Measurements from ENCODE around the gene SLC13A5.
"Not testable (repeated sequence)": the region's sequence is repeated elsewhere in the genome, so short reads cannot be mapped to it uniquely, and the experiment has no call there.

SLC13A5 gene

GRCh38 chr17:6657633-6658287 lies 55.4 kb downstream of the SLC13A5 start:
- no peaks in the 10 kb centered on the region for H3K9me3 ChIP-seq (ENCODE audit: control insufficient read depth in 2 of 2, low read length in 2 of 2)
- no peak overlapping the region for H3K9ac ChIP-seq (ENCODE audit: low read depth in 1 of 2, low read length in 2 of 2)
- H3K27me3 ChIP-seq (ENCODE audit: control insufficient read depth in 2 of 2, insufficient read depth in 2 of 2, low read length in 2 of 2), result peaks cover 6 to 7% of the 10 kb centered on the region in 2 donors
- H3K4me3 ChIP-seq (ENCODE audit: low read length in 2 of 2), result peak overlapping the region; percentile 10 to 42
- peaks cover 6 to 7% of the 10 kb centered on the region in 2 donors for H3K4me1 ChIP-seq (ENCODE audit: control insufficient read depth in 2 of 2, insufficient read depth in 2 of 2, low read length in 2 of 2)
- no peak overlapping the region for H3K27ac ChIP-seq (ENCODE audit: low read depth in 2 of 2, low read length in 2 of 2)
- no peaks in the 10 kb centered on the region for H3K36me3 ChIP-seq (ENCODE audit: control insufficient read depth in 2 of 2, insufficient read depth in 2 of 2, low read length in 2 of 2)

DNA sequence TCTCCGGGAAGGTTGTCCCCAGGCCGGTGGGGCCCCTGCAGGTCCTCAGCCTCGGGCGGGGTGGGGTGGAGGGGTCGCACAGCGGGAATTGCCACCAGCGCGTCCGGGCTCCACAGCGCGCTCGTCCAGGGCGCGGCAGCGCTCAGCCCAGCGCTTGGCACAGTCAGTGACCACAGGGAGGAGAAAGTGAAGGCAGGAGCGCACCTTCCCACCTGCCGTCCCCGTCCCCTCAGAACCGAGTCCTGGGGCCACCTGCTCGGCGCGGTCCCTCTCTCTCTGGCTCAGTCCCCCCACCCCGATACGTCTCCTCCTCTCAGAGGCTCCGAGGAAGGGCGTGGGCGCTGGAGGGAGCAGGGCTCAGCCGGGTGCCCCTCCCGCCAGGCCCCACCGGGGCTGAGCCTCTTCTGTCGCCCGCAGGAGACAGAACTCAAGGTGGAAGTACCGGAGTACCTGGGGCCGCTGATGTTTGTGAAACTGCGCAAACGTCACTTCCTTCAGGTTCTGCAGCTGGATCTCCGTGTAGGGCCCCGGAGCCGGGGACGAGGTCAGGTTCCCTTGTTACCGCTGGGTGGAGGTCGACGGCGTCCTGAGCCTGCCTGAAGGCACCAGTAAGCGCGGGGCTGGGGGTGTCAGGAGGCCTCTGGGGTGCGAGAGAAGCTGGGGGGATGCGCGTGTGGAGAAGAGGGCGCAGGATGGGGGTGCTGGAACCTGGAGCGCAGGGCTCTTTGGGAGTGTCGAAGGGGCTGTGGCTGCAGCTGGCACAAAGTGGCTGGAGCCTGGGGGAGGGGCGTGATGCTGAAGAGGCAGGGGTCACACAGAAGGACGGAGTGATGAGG lies 56.2 kb downstream of the SLC13A5 start:
- H3K27me3 ChIP-seq (ENCODE audit: control insufficient read depth in 2 of 2, insufficient read depth in 2 of 2, low read length in 2 of 2); H3K36me3 ChIP-seq (ENCODE audit: control insufficient read depth in 2 of 2, insufficient read depth in 2 of 2, low read length in 2 of 2); H3K27ac ChIP-seq (ENCODE audit: low read depth in 2 of 2, low read length in 2 of 2); H3K9ac ChIP-seq (ENCODE audit: low read depth in 1 of 2, low read length in 2 of 2); H3K9me3 ChIP-seq (ENCODE audit: control insufficient read depth in 2 of 2, low read length in 2 of 2): not testable (repeated sequence)
- Histone ChIP-seq H3K4me1 (ENCODE audit: control insufficient read depth in 2 of 2, insufficient read depth in 2 of 2, low read length in 2 of 2) (peaks cover 12 to 13% of the 10 kb centered on the region in 2 donors), H3K4me3 (ENCODE audit: low read length in 2 of 2) (peak overlapping the region; percentile 23 to 42)

- not testable (repeated sequence) for H3K9ac ChIP-seq (ENCODE audit: low read depth in 1 of 2, low read length in 2 of 2); H3K9me3 ChIP-seq (ENCODE audit: control insufficient read depth in 2 of 2, low read length in 2 of 2); H3K27ac ChIP-seq (ENCODE audit: low read depth in 2 of 2, low read length in 2 of 2); H3K27me3 ChIP-seq (ENCODE audit: control insufficient read depth in 2 of 2, insufficient read depth in 2 of 2, low read length in 2 of 2); H3K36me3 ChIP-seq (ENCODE audit: control insufficient read depth in 2 of 2, insufficient read depth in 2 of 2, low read length in 2 of 2); H3K4me3 ChIP-seq (ENCODE audit: low read length in 2 of 2)
- H3K4me1 ChIP-seq (ENCODE audit: control insufficient read depth in 2 of 2, insufficient read depth in 2 of 2, low read length in 2 of 2), result peaks cover 16 to 18% of the 10 kb centered on the region in 2 donors
Observed at GRCh38 chr17:6655732-6656361, 57.3 kb downstream of the SLC13A5 start.

- no peaks in the 10 kb centered on the region for H3K9me3 ChIP-seq (ENCODE audit: control insufficient read depth in 2 of 2, low read length in 2 of 2)
- no peak overlapping the region for H3K27ac ChIP-seq (ENCODE audit: low read depth in 2 of 2, low read length in 2 of 2)
- no peak overlapping the region for H3K4me3 ChIP-seq (ENCODE audit: low read length in 2 of 2)
- H3K4me1 ChIP-seq (ENCODE audit: control insufficient read depth in 2 of 2, insufficient read depth in 2 of 2, low read length in 2 of 2), result peaks cover 21 to 25% of the 10 kb centered on the region in 2 donors
- no peak overlapping the region for H3K9ac ChIP-seq (ENCODE audit: low read depth in 1 of 2, low read length in 2 of 2)
- H3K36me3 ChIP-seq (ENCODE audit: control insufficient read depth in 2 of 2, insufficient read depth in 2 of 2, low read length in 2 of 2), result no peaks in the 10 kb centered on the region
- H3K27me3 ChIP-seq (ENCODE audit: control insufficient read depth in 2 of 2, insufficient read depth in 2 of 2, low read length in 2 of 2), result peaks cover 6 to 7% of the 10 kb centered on the region in 2 donors
Observed at GRCh38 chr17:6654841-6655731, 58.1 kb downstream of the SLC13A5 start.

GRCh38 chr17:6651919-6652452 lies 61.2 kb downstream of the SLC13A5 start:
- H3K4me3 ChIP-seq (ENCODE audit: low read length in 2 of 2), result peak overlapping the region; percentile 93 to 100
- peak overlapping the region; percentile 92 to 94 for H3K27ac ChIP-seq (ENCODE audit: low read depth in 2 of 2, low read length in 2 of 2)
- H3K9me3 ChIP-seq (ENCODE audit: control insufficient read depth in 2 of 2, low read length in 2 of 2), result no peaks in the 10 kb centered on the region
- peaks cover 5 to 9% of the 10 kb centered on the region in 2 donors for H3K36me3 ChIP-seq (ENCODE audit: control insufficient read depth in 2 of 2, insufficient read depth in 2 of 2, low read length in 2 of 2)
- peaks cover 25% of the 10 kb centered on the region in 2 donors for H3K4me1 ChIP-seq (ENCODE audit: control insufficient read depth in 2 of 2, insufficient read depth in 2 of 2, low read length in 2 of 2)
- H3K27me3 ChIP-seq (ENCODE audit: control insufficient read depth in 2 of 2, insufficient read depth in 2 of 2, low read length in 2 of 2), result peaks cover 6 to 7% of the 10 kb centered on the region in 2 donors
- peak overlapping the region; percentile 70 to 90 for H3K9ac ChIP-seq (ENCODE audit: low read depth in 1 of 2, low read length in 2 of 2)

- peaks cover 25% of the 10 kb centered on the region in 2 donors for H3K4me1 ChIP-seq (ENCODE audit: control insufficient read depth in 2 of 2, insufficient read depth in 2 of 2, low read length in 2 of 2)
Observed at GRCh38 chr17:6651354-6651918, 61.7 kb downstream of the SLC13A5 start, which contains the start of the genes C17orf100 and MED31. C17orf100 (plus strand) TSS chr17:6651762; CDS start chr17:6651914, 152 bp downstream. MED31 (minus strand) TSS chr17:6651605; CDS start chr17:6651528, 77 bp downstream.

GRCh38 chr17:6648181-6648580 lies 65.0 kb downstream of the SLC13A5 start:
- H3K27ac ChIP-seq (ENCODE audit: low read depth in 2 of 2, low read length in 2 of 2), result no peak overlapping the region
- H3K9ac ChIP-seq (ENCODE audit: low read depth in 1 of 2, low read length in 2 of 2), result no peak overlapping the region
- no peaks in the 10 kb centered on the region for H3K9me3 ChIP-seq (ENCODE audit: control insufficient read depth in 2 of 2, low read length in 2 of 2)
- H3K36me3 ChIP-seq (ENCODE audit: control insufficient read depth in 2 of 2, insufficient read depth in 2 of 2, low read length in 2 of 2), result peaks cover 16 to 28% of the 10 kb centered on the region in 2 donors
- H3K4me1 ChIP-seq (ENCODE audit: control insufficient read depth in 2 of 2, insufficient read depth in 2 of 2, low read length in 2 of 2), result peaks cover 19% of the 10 kb centered on the region in 2 donors
- no peaks in the 10 kb centered on the region for H3K27me3 ChIP-seq (ENCODE audit: control insufficient read depth in 2 of 2, insufficient read depth in 2 of 2, low read length in 2 of 2)
- no peak overlapping the region for H3K4me3 ChIP-seq (ENCODE audit: low read length in 2 of 2)

More at GRCh38 chr17:6651354-6651918, 61.7 kb downstream of the SLC13A5 start, which contains the start of the genes C17orf100 and MED31:
- H3K9ac ChIP-seq (ENCODE audit: low read depth in 1 of 2, low read length in 2 of 2), result peak within 1 kb of the TSS; percentile 90 to 99
- peaks cover 5 to 12% of the 10 kb centered on the region in 2 donors for H3K36me3 ChIP-seq (ENCODE audit: control insufficient read depth in 2 of 2, insufficient read depth in 2 of 2, low read length in 2 of 2)
- no peaks in the 10 kb centered on the region for H3K9me3 ChIP-seq (ENCODE audit: control insufficient read depth in 2 of 2, low read length in 2 of 2)
- peaks cover 6 to 7% of the 10 kb centered on the region in 2 donors for H3K27me3 ChIP-seq (ENCODE audit: control insufficient read depth in 2 of 2, insufficient read depth in 2 of 2, low read length in 2 of 2)
- peak within 1 kb of the TSS; percentile 92 to 94 for H3K27ac ChIP-seq (ENCODE audit: low read depth in 2 of 2, low read length in 2 of 2)
- H3K4me3 ChIP-seq (ENCODE audit: low read length in 2 of 2), result peak within 1 kb of the TSS; percentile 93 to 100

DNA sequence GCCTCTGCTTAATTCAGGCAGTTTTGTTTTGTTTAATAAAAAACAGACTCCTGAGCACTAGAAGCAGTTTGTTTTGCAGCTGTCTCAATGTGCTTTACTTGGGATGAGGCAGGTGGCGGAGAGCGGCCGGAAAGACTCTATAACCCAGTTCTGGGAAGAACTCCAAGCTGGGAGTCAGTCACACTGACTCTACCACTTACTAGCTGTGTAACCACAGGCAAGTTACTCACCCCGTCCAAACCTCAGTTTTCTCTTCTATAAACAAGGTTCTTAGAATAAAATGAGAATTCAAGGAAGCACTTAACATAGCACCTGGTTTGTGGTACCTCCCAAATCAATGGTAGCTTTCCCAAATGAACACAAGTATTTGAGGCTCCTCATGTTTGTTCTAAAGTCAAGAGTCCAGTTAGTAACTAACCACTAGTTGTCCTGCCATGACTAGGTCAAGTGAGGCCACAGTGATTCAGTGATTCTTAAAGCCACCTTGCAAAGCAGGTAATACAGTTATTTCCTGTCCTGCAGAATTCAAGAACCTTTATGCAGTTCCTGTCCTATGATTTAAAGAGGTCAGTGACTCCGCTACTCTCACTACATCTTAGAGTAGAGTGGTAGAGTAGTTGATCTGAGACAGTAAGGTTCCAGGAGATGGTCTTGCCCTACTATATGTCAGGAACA lies 69.6 kb downstream of the SLC13A5 start:
- Histone ChIP-seq H3K36me3 (ENCODE audit: control insufficient read depth in 2 of 2, insufficient read depth in 2 of 2, low read length in 2 of 2) (peaks cover 18 to 32% of the 10 kb centered on the region in 2 donors), H3K4me3 (ENCODE audit: low read length in 2 of 2) (no peak overlapping the region), H3K27me3 (ENCODE audit: control insufficient read depth in 2 of 2, insufficient read depth in 2 of 2, low read length in 2 of 2) (no peaks in the 10 kb centered on the region), H3K9ac (ENCODE audit: low read depth in 1 of 2, low read length in 2 of 2) (no peak overlapping the region), H3K4me1 (ENCODE audit: control insufficient read depth in 2 of 2, insufficient read depth in 2 of 2, low read length in 2 of 2) (peaks cover 13 to 23% of the 10 kb centered on the region in 2 donors), H3K9me3 (ENCODE audit: control insufficient read depth in 2 of 2, low read length in 2 of 2) (no peaks in the 10 kb centered on the region), H3K27ac (ENCODE audit: low read depth in 2 of 2, low read length in 2 of 2) (no peak overlapping the region)

Data from mucosa of rectum (tissue), 2 donors.